Effector memory CD4-positive, alpha-beta T cell (primary cell): Measurements from ENCODE around the gene KIF2C.
"Not testable (repeated sequence)": the region's sequence is repeated elsewhere in the genome, so short reads cannot be mapped to it uniquely, and the experiment has no call there.

Experiments used
- DNase-seq, 3 donors: peaks; one replicate each; pipeline ENCODE4 v3.0.0-alpha.2; 2020
- H3K27ac ChIP-seq: 2 replicates; pipeline ENCODE4 v1.7.0; 2013; ENCODE audit warnings: mild to moderate bottlenecking, low read length, moderate library complexity; ENCODE audit not compliant: insufficient read depth, poor library complexity, severe bottlenecking
- H3K27me3 ChIP-seq: replicated peaks from 2 replicates; pipeline ENCODE4 v1.7.0; 2013; ENCODE audit warnings: mild to moderate bottlenecking, low read length; ENCODE audit not compliant: insufficient read depth, control insufficient read depth, poor library complexity, severe bottlenecking
- H3K36me3 ChIP-seq: 2 replicates; pipeline ENCODE4 v1.7.0; 2013; ENCODE audit warnings: mild to moderate bottlenecking, low read length, moderate library complexity; ENCODE audit not compliant: control insufficient read depth, insufficient read depth
- H3K4me1 ChIP-seq: 2 replicates; pipeline ENCODE4 v1.7.0; 2013; ENCODE audit warnings: low read length, mild to moderate bottlenecking; ENCODE audit not compliant: control insufficient read depth, insufficient read depth, poor library complexity, severe bottlenecking
- H3K4me3 ChIP-seq: 2 replicates; pipeline ENCODE4 v1.7.0; 2013; ENCODE audit warnings: low read length, low read depth, mild to moderate bottlenecking; ENCODE audit not compliant: insufficient read depth, poor library complexity, severe bottlenecking
- H3K9me3 ChIP-seq: 2 replicates; pipeline ENCODE4 v1.7.0; 2013; ENCODE audit warnings: mild to moderate bottlenecking, low read length, moderate library complexity; ENCODE audit not compliant: control insufficient read depth
- total RNA-seq, 3 donors: gene quantifications; one replicate each; lab custom pipeline; 2026; lab: John Stamatoyannopoulos, UW

Gene KIF2C
- total RNA-seq: 2.3 to 4.5 (median 2.6) reads per million in 3 donors

- H3K9me3 ChIP-seq: no peaks in the 10 kb centered on the region
- H3K36me3 ChIP-seq: no peaks in the 10 kb centered on the region
- H3K4me1 ChIP-seq: peaks cover 6% of the 10 kb centered on the region
- DNase-seq: peak; percentile 89 to 93 (median 91)
- peak within 1 kb of the TSS; percentile 72 for H3K4me3 ChIP-seq
- no peaks in the 10 kb centered on the region for H3K27me3 ChIP-seq
- H3K27ac ChIP-seq: peak within 1 kb of the TSS; percentile 85
Observed at GRCh38 chr1:44739307-44740178, at the start of gene KIF2C. Gene KIF2C, plus strand, starts transcription at chr1:44739837. Its CDS starts 96 bp downstream, at chr1:44739933.

GRCh38 chr1:44693159-44693558, 46.5 kb upstream of the KIF2C start:
- H3K27me3 ChIP-seq: no peaks in the 10 kb centered on the region
- no peaks in the 10 kb centered on the region for H3K9me3 ChIP-seq
- no peaks in the 10 kb centered on the region for H3K36me3 ChIP-seq
- no peak for DNase-seq
- no peak overlapping the region for H3K4me3 ChIP-seq
- peaks cover 5% of the 10 kb centered on the region for H3K4me1 ChIP-seq
- H3K27ac ChIP-seq: no peak overlapping the region

GRCh38 chr1:44693900-44694299, 45.7 kb upstream of the KIF2C start:
- no peaks in the 10 kb centered on the region for H3K9me3 ChIP-seq
- H3K4me1 ChIP-seq: peaks cover 5% of the 10 kb centered on the region
- no peaks in the 10 kb centered on the region for H3K36me3 ChIP-seq
- no peak overlapping the region for H3K4me3 ChIP-seq
- DNase-seq: no peak
- no peak overlapping the region for H3K27ac ChIP-seq
- no peaks in the 10 kb centered on the region for H3K27me3 ChIP-seq

- peaks cover 5% of the 10 kb centered on the region for H3K4me1 ChIP-seq
- H3K9me3 ChIP-seq: no peaks in the 10 kb centered on the region
- no peak for DNase-seq
- no peaks in the 10 kb centered on the region for H3K36me3 ChIP-seq
- no peak overlapping the region for H3K27ac ChIP-seq
- H3K27me3 ChIP-seq: no peaks in the 10 kb centered on the region
- H3K4me3 ChIP-seq: no peak overlapping the region
Observed at GRCh38 chr1:44694863-44695478, 44.7 kb upstream of the KIF2C start.

GRCh38 chr1:44695671-44696070, 44.0 kb upstream of the KIF2C start:
- H3K4me3 ChIP-seq: no peak overlapping the region
- no peaks in the 10 kb centered on the region for H3K36me3 ChIP-seq
- H3K27ac ChIP-seq: no peak overlapping the region
- peaks cover 5% of the 10 kb centered on the region for H3K4me1 ChIP-seq
- no peak for DNase-seq
- H3K27me3 ChIP-seq: no peaks in the 10 kb centered on the region
- no peaks in the 10 kb centered on the region for H3K9me3 ChIP-seq

- DNase-seq: no peak
- no peak overlapping the region for H3K4me3 ChIP-seq
- no peaks in the 10 kb centered on the region for H3K9me3 ChIP-seq
- H3K27ac ChIP-seq: no peak overlapping the region
- peaks cover 5% of the 10 kb centered on the region for H3K4me1 ChIP-seq
- H3K27me3 ChIP-seq: no peaks in the 10 kb centered on the region
- H3K36me3 ChIP-seq: no peaks in the 10 kb centered on the region
Observed at GRCh38 chr1:44696101-44696500, 43.5 kb upstream of the KIF2C start.

GRCh38 chr1:44696789-44697345, 42.8 kb upstream of the KIF2C start:
- Histone ChIP-seq H3K27ac (no peak overlapping the region), H3K27me3 (no peaks in the 10 kb centered on the region), H3K4me1 (peaks cover 5% of the 10 kb centered on the region), H3K36me3 (no peaks in the 10 kb centered on the region), H3K4me3 (no peak overlapping the region), H3K9me3 (no peaks in the 10 kb centered on the region)
- no peak for DNase-seq

GRCh38 chr1:44698138-44698537, 41.5 kb upstream of the KIF2C start:
- no peak for DNase-seq

GRCh38 chr1:44699375-44699774, 40.3 kb upstream of the KIF2C start:
- not testable (repeated sequence) for H3K4me3 ChIP-seq, H3K27me3 ChIP-seq, H3K9me3 ChIP-seq, H3K4me1 ChIP-seq, DNase-seq, H3K27ac ChIP-seq, H3K36me3 ChIP-seq

More at GRCh38 chr1:44698138-44698537, 41.5 kb upstream of the KIF2C start:
- Histone ChIP-seq H3K4me1 (peaks cover 5% of the 10 kb centered on the region), H3K27ac (no peak overlapping the region), H3K27me3 (no peaks in the 10 kb centered on the region), H3K9me3 (no peaks in the 10 kb centered on the region), H3K36me3 (no peaks in the 10 kb centered on the region), H3K4me3 (no peak overlapping the region)

GRCh38 chr1:44700573-44700972, 39.1 kb upstream of the KIF2C start:
- H3K27ac ChIP-seq: no peak overlapping the region
- H3K9me3 ChIP-seq: no peaks in the 10 kb centered on the region
- no peak overlapping the region for H3K4me3 ChIP-seq
- H3K36me3 ChIP-seq: no peaks in the 10 kb centered on the region
- peaks cover 5% of the 10 kb centered on the region for H3K4me1 ChIP-seq
- DNase-seq: no peak
- no peaks in the 10 kb centered on the region for H3K27me3 ChIP-seq
